GM23338 (cell line): Measurements from ENCODE around the gene SERP2. TPM values are rescaled to one million over a fixed set of nuclear protein-coding genes. Genes with fewer than 3 reads are reported as not detected.

ENCODE experiments used
- ATAC-seq: fragments of 200-7000 bp; cut with Tn5 transposase; 3 replicates; pipeline ENCODE4 v1.9.1; 2020
- DNase-seq: peaks from one replicate; pipeline ENCODE4 v3.0.0-alpha.2; 2015; ENCODE audit warnings: low spot score
- H2AFZ ChIP-seq: fragments of 200-600 bp; sonication (generic); 2 replicates; pipeline ENCODE4 v1.8.0; 2016; ENCODE audit warnings: antibody characterized with exemption, mild to moderate bottlenecking, moderate library complexity
- H3F3A ChIP-seq: fragments of 200-600 bp; sonication (generic); replicated peaks from 2 replicates; pipeline ENCODE4 v1.8.0; 2017; ENCODE audit warnings: antibody characterized with exemption, mixed run types, low read depth
- H3K27ac ChIP-seq: fragments of 200-600 bp; sonication (generic); 2 replicates; pipeline ENCODE4 v1.6.1; 2016; ENCODE audit warnings: low read depth
- H3K27me3 ChIP-seq: fragments of 200-600 bp; sonication (generic); 2 replicates; pipeline ENCODE4 v1.8.0; 2016; ENCODE audit warnings: mild to moderate bottlenecking, mixed run types, moderate library complexity; ENCODE audit not compliant: insufficient read depth
- H3K36me3 ChIP-seq: fragments of 200-600 bp; sonication (generic); 2 replicates; pipeline ENCODE4 v1.8.0; 2016; ENCODE audit warnings: mild to moderate bottlenecking; ENCODE audit not compliant: insufficient read depth
- H3K4me1 ChIP-seq: fragments of 200-600 bp; sonication (generic); 2 replicates; pipeline ENCODE4 v1.8.0; 2016; ENCODE audit warnings: mild to moderate bottlenecking, moderate library complexity; ENCODE audit not compliant: insufficient read depth
- H3K4me2 ChIP-seq: fragments of 200-600 bp; sonication (generic); 2 replicates; pipeline ENCODE4 v1.7.1; 2017; ENCODE audit warnings: mixed run types
- H3K4me3 ChIP-seq: fragments of 200-600 bp; sonication (generic); 2 replicates; pipeline ENCODE4 v1.6.1; 2016; ENCODE audit warnings: mixed run types
- H3K79me2 ChIP-seq: fragments of 200-600 bp; sonication (generic); replicated peaks from 2 replicates; pipeline ENCODE4 v1.8.0; 2017; ENCODE audit warnings: mild to moderate bottlenecking; ENCODE audit not compliant: insufficient read depth
- H3K9me2 ChIP-seq: fragments of 200-600 bp; sonication (generic); 2 replicates; pipeline ENCODE4 v1.8.0; 2017; ENCODE audit not compliant: insufficient read depth
- H4K20me1 ChIP-seq: fragments of 200-600 bp; sonication (generic); replicated peaks from 2 replicates; pipeline ENCODE4 v1.8.0; 2017; ENCODE audit warnings: mild to moderate bottlenecking; ENCODE audit not compliant: insufficient read depth
- H3K27ac Mint-ChIP-seq: 2 replicates; pipeline ENCODE4 v1.8.0; 2020; ENCODE audit warnings: inconsistent platforms, mild to moderate bottlenecking, moderate library complexity, mixed read lengths
- H3K27me3 Mint-ChIP-seq: 3 replicates; pipeline ENCODE4 v1.8.0; 2022; ENCODE audit warnings: low read depth, mild to moderate bottlenecking, moderate library complexity, mixed read lengths, inconsistent platforms; ENCODE audit not compliant: insufficient read depth, poor library complexity
- H3K36me3 Mint-ChIP-seq: 3 replicates; pipeline ENCODE4 v1.8.0; 2021; ENCODE audit warnings: low read depth, mild to moderate bottlenecking, inconsistent platforms, moderate library complexity, mixed read lengths
- H3K4me1 Mint-ChIP-seq: 3 replicates; pipeline ENCODE4 v1.8.0; 2020; ENCODE audit warnings: mild to moderate bottlenecking, inconsistent platforms, mixed read lengths
- H3K4me3 Mint-ChIP-seq: 3 replicates; pipeline ENCODE4 v1.8.0; 2021; ENCODE audit warnings: moderate library complexity, mild to moderate bottlenecking, inconsistent platforms, mixed read lengths
- H3K9me3 Mint-ChIP-seq: 3 replicates; pipeline ENCODE4 v1.8.0; 2020; ENCODE audit warnings: moderate library complexity, mild to moderate bottlenecking, inconsistent platforms, mixed read lengths
- CTCF ChIP-seq, 2 experiments: fragments of 200-600 bp in 1 of 2; sonication (generic) in 1 of 2; conservative IDR thresholded peaks; 2 replicates each; pipeline versions ENCODE4 v1.5.1 to v1.6.1; 2016 to 2017; ENCODE audit warnings: antibody characterized with exemption in 2 of 2, low read depth in 2 of 2, mild to moderate bottlenecking in 2 of 2, moderate library complexity in 1 of 2
- JUNB ChIP-seq: IDR thresholded peaks from one replicate; pipeline ENCODE4 v1.6.1; 2016; ENCODE audit warnings: antibody characterized with exemption; ENCODE audit not compliant: unreplicated experiment
- ZNF114 ChIP-seq: fragments of 250-450 bp; sonication (Bioruptor Pico); IDR thresholded peaks from 2 replicates; pipeline ENCODE4 v1.5.0; 2020; ENCODE audit warnings: mild to moderate bottlenecking, moderate library complexity
- ZNF331 ChIP-seq: fragments of 250-450 bp; sonication (Bioruptor Pico); IDR thresholded peaks from 2 replicates; pipeline ENCODE4 v1.5.0; 2020; ENCODE audit warnings: low read depth, mild to moderate bottlenecking, moderate library complexity
- polyA plus RNA-seq: library from polyadenylated mRNA; unstranded; fragments of >200 nt; fragmentation: Nextera tagmentation; extraction: Ambion mirVana; gene quantifications from 2 replicates; pipeline ENCODE4 v1.2.1, GENCODE V29; 2016
- total RNA-seq: library from RNA; depleted of rRNA; stranded (reverse); fragments of >200 nt; shearing (Covaris generic); gene quantifications from 2 replicates; pipeline ENCODE4 v1.2.3, GENCODE V29; 2014
- TF ChIP-seq, protein P1 (sequence below): fragments of 250-450 bp; sonication (Bioruptor Pico); IDR thresholded peaks from 2 replicates; pipeline ENCODE4 v1.5.0; 2020; ENCODE audit warnings: mild to moderate bottlenecking, moderate library complexity

SERP2 gene
- total and polyA plus RNA-seq, 2 experiments from 2014 or later, result 0.59 to 3.4 TPM

- H3K27ac ChIP-seq, result 0 out of 2 replicates have a peak overlapping the region, but pooled peaks have one; percentile 35
Observed at GRCh38 chr13:44437356-44438233, 64.0 kb downstream of the SERP2 start.

More at GRCh38 chr13:44437356-44438233, 64.0 kb downstream of the SERP2 start:
- peaks cover 4% of the 10 kb centered on the region for H3K27me3 Mint-ChIP-seq
- H3K4me3 Mint-ChIP-seq, result peak overlapping the region; percentile 86
- Histone ChIP-seq H3K9me2 (no peaks in the 10 kb centered on the region), H3K4me2 (peak overlapping the region; percentile 33), H4K20me1 (peaks cover 14% of the 10 kb centered on the region), H3K27me3 (no peaks in the 10 kb centered on the region), H3F3A (0 out of 2 replicates have a peak, but pooled peaks cover 4% of the 10 kb centered on the region), H3K4me3 (peak overlapping the region; percentile 90), H3K4me1 (peaks cover 15% of the 10 kb centered on the region), H2AFZ (no peak overlapping the region), H3K36me3 (peaks cover 18% of the 10 kb centered on the region), H3K79me2 (peaks cover 38% of the 10 kb centered on the region)
- H3K36me3 Mint-ChIP-seq, result peaks cover 24% of the 10 kb centered on the region
- no peak for ATAC-seq
- H3K9me3 Mint-ChIP-seq, result no peaks in the 10 kb centered on the region
- peaks cover 31% of the 10 kb centered on the region for H3K4me1 Mint-ChIP-seq
- TF ChIP-seq ZNF331 (CRISPR knock-in tag) (no peak), ZNF114 (no peak), CTCF (conservative IDR thresholded peaks at IDR 0.05; ENCODE audit: low read depth in 2 of 2) (peak in 1 of 2 experiments; percentile 79; a peak in 3 of 4 replicates), JUNB (no peak)
- TF ChIP-seq, protein P1, sequence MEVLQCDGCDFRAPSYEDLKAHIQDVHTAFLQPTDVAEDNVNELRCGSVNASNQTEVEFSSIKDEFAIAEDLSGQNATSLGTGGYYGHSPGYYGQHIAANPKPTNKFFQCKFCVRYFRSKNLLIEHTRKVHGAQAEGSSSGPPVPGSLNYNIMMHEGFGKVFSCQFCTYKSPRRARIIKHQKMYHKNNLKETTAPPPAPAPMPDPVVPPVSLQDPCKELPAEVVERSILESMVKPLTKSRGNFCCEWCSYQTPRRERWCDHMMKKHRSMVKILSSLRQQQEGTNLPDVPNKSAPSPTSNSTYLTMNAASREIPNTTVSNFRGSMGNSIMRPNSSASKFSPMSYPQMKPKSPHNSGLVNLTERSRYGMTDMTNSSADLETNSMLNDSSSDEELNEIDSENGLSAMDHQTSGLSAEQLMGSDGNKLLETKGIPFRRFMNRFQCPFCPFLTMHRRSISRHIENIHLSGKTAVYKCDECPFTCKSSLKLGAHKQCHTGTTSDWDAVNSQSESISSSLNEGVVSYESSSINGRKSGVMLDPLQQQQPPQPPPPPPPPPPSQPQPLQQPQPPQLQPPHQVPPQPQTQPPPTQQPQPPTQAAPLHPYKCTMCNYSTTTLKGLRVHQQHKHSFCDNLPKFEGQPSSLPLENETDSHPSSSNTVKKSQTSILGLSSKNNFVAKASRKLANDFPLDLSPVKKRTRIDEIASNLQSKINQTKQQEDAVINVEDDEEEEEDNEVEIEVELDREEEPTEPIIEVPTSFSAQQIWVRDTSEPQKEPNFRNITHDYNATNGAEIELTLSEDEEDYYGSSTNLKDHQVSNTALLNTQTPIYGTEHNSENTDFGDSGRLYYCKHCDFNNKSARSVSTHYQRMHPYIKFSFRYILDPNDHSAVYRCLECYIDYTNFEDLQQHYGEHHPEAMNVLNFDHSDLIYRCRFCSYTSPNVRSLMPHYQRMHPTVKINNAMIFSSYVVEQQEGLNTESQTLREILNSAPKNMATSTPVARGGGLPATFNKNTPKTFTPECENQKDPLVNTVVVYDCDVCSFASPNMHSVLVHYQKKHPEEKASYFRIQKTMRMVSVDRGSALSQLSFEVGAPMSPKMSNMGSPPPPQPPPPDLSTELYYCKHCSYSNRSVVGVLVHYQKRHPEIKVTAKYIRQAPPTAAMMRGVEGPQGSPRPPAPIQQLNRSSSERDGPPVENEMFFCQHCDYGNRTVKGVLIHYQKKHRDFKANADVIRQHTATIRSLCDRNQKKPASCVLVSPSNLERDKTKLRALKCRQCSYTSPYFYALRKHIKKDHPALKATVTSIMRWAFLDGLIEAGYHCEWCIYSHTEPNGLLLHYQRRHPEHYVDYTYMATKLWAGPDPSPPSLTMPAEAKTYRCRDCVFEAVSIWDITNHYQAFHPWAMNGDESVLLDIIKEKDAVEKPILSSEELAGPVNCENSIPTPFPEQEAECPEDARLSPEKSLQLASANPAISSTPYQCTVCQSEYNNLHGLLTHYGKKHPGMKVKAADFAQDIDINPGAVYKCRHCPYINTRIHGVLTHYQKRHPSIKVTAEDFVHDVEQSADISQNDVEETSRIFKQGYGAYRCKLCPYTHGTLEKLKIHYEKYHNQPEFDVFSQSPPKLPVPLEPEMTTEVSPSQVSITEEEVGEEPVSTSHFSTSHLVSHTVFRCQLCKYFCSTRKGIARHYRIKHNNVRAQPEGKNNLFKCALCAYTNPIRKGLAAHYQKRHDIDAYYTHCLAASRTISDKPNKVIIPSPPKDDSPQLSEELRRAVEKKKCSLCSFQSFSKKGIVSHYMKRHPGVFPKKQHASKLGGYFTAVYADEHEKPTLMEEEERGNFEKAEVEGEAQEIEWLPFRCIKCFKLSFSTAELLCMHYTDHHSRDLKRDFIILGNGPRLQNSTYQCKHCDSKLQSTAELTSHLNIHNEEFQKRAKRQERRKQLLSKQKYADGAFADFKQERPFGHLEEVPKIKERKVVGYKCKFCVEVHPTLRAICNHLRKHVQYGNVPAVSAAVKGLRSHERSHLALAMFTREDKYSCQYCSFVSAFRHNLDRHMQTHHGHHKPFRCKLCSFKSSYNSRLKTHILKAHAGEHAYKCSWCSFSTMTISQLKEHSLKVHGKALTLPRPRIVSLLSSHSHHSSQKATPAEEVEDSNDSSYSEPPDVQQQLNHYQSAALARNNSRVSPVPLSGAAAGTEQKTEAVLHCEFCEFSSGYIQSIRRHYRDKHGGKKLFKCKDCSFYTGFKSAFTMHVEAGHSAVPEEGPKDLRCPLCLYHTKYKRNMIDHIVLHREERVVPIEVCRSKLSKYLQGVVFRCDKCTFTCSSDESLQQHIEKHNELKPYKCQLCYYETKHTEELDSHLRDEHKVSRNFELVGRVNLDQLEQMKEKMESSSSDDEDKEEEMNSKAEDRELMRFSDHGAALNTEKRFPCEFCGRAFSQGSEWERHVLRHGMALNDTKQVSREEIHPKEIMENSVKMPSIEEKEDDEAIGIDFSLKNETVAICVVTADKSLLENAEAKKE (CRISPR knock-in tag), result no peak
- peak; percentile 78 for DNase-seq
- peak overlapping the region; percentile 90 for H3K27ac Mint-ChIP-seq
